Vagina (tissue), 2 donors: ENCODE measurements around the gene RMI2.

Source experiments
- CTCF ChIP-seq, 3 experiments: fragments of 450-650 bp in 2 of 3; fragments of 200-600 bp in 1 of 3; sonication (generic) in 1 of 3; IDR thresholded peaks; one replicate each; pipeline ENCODE4 v1.5.1; 2017 to 2019; ENCODE audit warnings: antibody characterized with exemption in 3 of 3, mild to moderate bottlenecking in 2 of 3, moderate library complexity in 2 of 3
- POLR2AphosphoS5 ChIP-seq, 2 donors: sonication (generic); formaldehyde crosslinking; IDR thresholded peaks; one replicate each; pipeline ENCODE4 v1.9.0; 2017; ENCODE audit warnings: antibody characterized with exemption in 2 of 2, mild to moderate bottlenecking in 2 of 2, low read depth in 1 of 2; ENCODE audit not compliant: insufficient read depth in 1 of 2

- TF ChIP-seq CTCF (IDR thresholded peaks at IDR 0.05) (no peak), POLR2AphosphoS5 (IDR thresholded peaks at IDR 0.05; ENCODE audit: insufficient read depth in 1 of 2, low read depth in 1 of 2) (no peak)
Measured at GRCh38 chr16:11400076-11400475, 54.8 kb downstream of the RMI2 start.
